ENCODE data around the gene MRM1. TPM values are rescaled to one million over a fixed set of nuclear protein-coding genes. Genes with fewer than 3 reads are reported as not detected.

MRM1 gene
- total and polyA plus RNA-seq, 2 experiments from 2014 or later = 7.6 to 20.4 TPM

GRCh38 chr17:36657763-36658490, 56.5 kb downstream of the MRM1 start:
- Mint-ChIP-seq H3K4me3 (peak overlapping the region; percentile 83), H3K36me3 (ENCODE audit: low read depth) (no peaks in the 10 kb centered on the region), H3K9me3 (no peaks in the 10 kb centered on the region; the same call in 2 of the 3 replicates), H3K27me3 (ENCODE audit: insufficient read depth, low read depth, poor library complexity) (peaks cover 13% of the 10 kb centered on the region), H3K27ac (no peak overlapping the region), H3K4me1 (peaks cover 9% of the 10 kb centered on the region)
- TF ChIP-seq POLR2AphosphoS5 (IDR thresholded peaks at IDR 0.05; ENCODE audit: low read depth) = 0 out of 2 replicates have a peak, but pooled peaks have one; percentile 7
- peak; percentile 16 for TF ChIP-seq REST (IDR thresholded peaks at IDR 0.05; ENCODE audit: unreplicated experiment)
- TF ChIP-seq EZH2 (IDR thresholded peaks at IDR 0.05; ENCODE audit: low read depth, unreplicated experiment) = peak; percentile 54
- peak; percentile 64 to 83 for TF ChIP-seq CTCF (conservative IDR thresholded peaks at IDR 0.05; ENCODE audit: low read depth in 2 of 2)
- no peak for TF ChIP-seq JUNB (IDR thresholded peaks at IDR 0.05; ENCODE audit: unreplicated experiment)
- no peak for TF ChIP-seq NANOG (IDR thresholded peaks at IDR 0.05; ENCODE audit: borderline replicate concordance)
- no peak for TF ChIP-seq EZH2phosphoT487 (IDR thresholded peaks at IDR 0.05; ENCODE audit: unreplicated experiment)
- no peaks in the 10 kb centered on the region for H3F3A ChIP-seq (replicated peaks; ENCODE audit: low read depth)
- H3K9me2 ChIP-seq (ENCODE audit: insufficient read depth) = no peaks in the 10 kb centered on the region
- peak overlapping the region; percentile 98 for H2AFZ ChIP-seq
- ATAC-seq = peak; percentile 80
- no peak overlapping the region for H3K27ac ChIP-seq (ENCODE audit: low read depth)
- no peaks in the 10 kb centered on the region for H3K4me1 ChIP-seq (ENCODE audit: insufficient read depth)
- H3K27me3 ChIP-seq (ENCODE audit: insufficient read depth) = peaks cover 5% of the 10 kb centered on the region; the same call in 1 of the 2 replicates
- no peaks in the 10 kb centered on the region for H3K79me2 ChIP-seq (replicated peaks; ENCODE audit: insufficient read depth)
- DNase-seq (ENCODE audit: low spot score) = peak; percentile 86
- peak overlapping the region; percentile 83 for H3K4me3 ChIP-seq
- H3K4me2 ChIP-seq = peak overlapping the region; percentile 93
- H4K20me1 ChIP-seq (replicated peaks; ENCODE audit: insufficient read depth) = no peaks in the 10 kb centered on the region
- no peaks in the 10 kb centered on the region for H3K36me3 ChIP-seq (ENCODE audit: insufficient read depth)

Other genes starting within 250 kb of the MRM1 start
- not detected in 2 replicates for gene TBC1D3H, start 213.1 kb upstream of the MRM1 start, total RNA-seq (2014; rRNA removed; shearing (Covaris generic))
- not detected in 2 replicates for gene TBC1D3H, start 213.1 kb upstream of the MRM1 start, polyA plus RNA-seq (2016; fragmentation: Nextera tagmentation; extraction: Ambion mirVana)
- 50.5 and 81.9 TPM in 2 replicates for gene ZNHIT3, start 114.9 kb upstream of the MRM1 start, total RNA-seq (2014; rRNA removed; shearing (Covaris generic))
- 128 and 137 TPM in 2 replicates for gene ZNHIT3, start 114.9 kb upstream of the MRM1 start, polyA plus RNA-seq (2016; fragmentation: Nextera tagmentation; extraction: Ambion mirVana)
- 129 and 150 TPM in 2 replicates for gene MYO19, start 66.7 kb upstream of the MRM1 start, total RNA-seq (2014; rRNA removed; shearing (Covaris generic))
- 34.9 and 37.9 TPM in 2 replicates for gene MYO19, start 66.7 kb upstream of the MRM1 start, polyA plus RNA-seq (2016; fragmentation: Nextera tagmentation; extraction: Ambion mirVana)
- 15.8 and 17.2 TPM in 2 replicates for gene PIGW, start 66.6 kb upstream of the MRM1 start, total RNA-seq (2014; rRNA removed; shearing (Covaris generic))
- gene PIGW, start 66.6 kb upstream of the MRM1 start, polyA plus RNA-seq (2016; fragmentation: Nextera tagmentation; extraction: Ambion mirVana) = 5.5 and 8.0 TPM in 2 replicates
- gene GGNBP2, start 56.7 kb upstream of the MRM1 start, total RNA-seq (2014; rRNA removed; shearing (Covaris generic)) = 37.9 and 41.2 TPM in 2 replicates
- 32.0 and 40.7 TPM in 2 replicates for gene GGNBP2, start 56.7 kb upstream of the MRM1 start, polyA plus RNA-seq (2016; fragmentation: Nextera tagmentation; extraction: Ambion mirVana)
- 36.7 and 39.6 TPM in 2 replicates for gene DHRS11, start 9.7 kb upstream of the MRM1 start, total RNA-seq (2014; rRNA removed; shearing (Covaris generic))
- 20.4 and 23.4 TPM in 2 replicates for gene DHRS11, start 9.7 kb upstream of the MRM1 start, polyA plus RNA-seq (2016; fragmentation: Nextera tagmentation; extraction: Ambion mirVana)